K562 (cell line): ENCODE results near the gene SLC16A13. TPM values are rescaled to one million over a fixed set of nuclear protein-coding genes. Genes with fewer than 3 reads are reported as not detected.
"Not testable (repeated sequence)": the region's sequence is repeated elsewhere in the genome, so short reads cannot be mapped to it uniquely, and the experiment has no call there.

Experiments
- ATAC-seq: fragments of 200-7000 bp; cut with Tn5 transposase; 3 replicates; pipeline ENCODE4 v1.9.1; 2020; ENCODE audit warnings: moderate library complexity
- BruUV-seq: library from RNA; stranded (reverse); fragments of 400-500 nt; replicated peaks from 2 replicates; lab custom pipeline; 2021; lab: Mats Ljungman, UMichigan
- CTCF ChIA-PET: fragments of 300-600 bp; formaldehyde crosslinking; extraction: SDS; loops from one replicate; lab custom pipeline; 2021; ENCODE audit warnings: low intra/inter-chr PET ratio; lab: Yijun Ruan, JAX
- POLR2A ChIA-PET: fragments of 300-600, 350-650 bp; sonication (Branson Sonifier 250); formaldehyde crosslinking; extraction: SDS; loops from one replicate; lab custom pipeline; 2021; ENCODE audit warnings: antibody characterized with exemption, inconsistent platforms; lab: Yijun Ruan, JAX
- DNase-seq, 4 experiments: peaks; one replicate each; pipeline versions ENCODE4 v3.0.0 to v3.0.0-alpha.2; 2011 to 2018; ENCODE audit warnings: low spot score in 3 of 4, mixed read lengths in 3 of 4; ENCODE audit errors: extremely low read depth in 1 of 4
- FAIRE-seq: peaks from 2 replicates; lab custom pipeline; 2011; peaks lifted over from hg19 to GRCh38; lab: Jason Lieb, UNC
- H2AFZ ChIP-seq: 2 replicates; pipeline ENCODE4 v1.6.0; 2011; ENCODE audit warnings: low read depth, low read length, control low read depth, inconsistent platforms
- H3K27ac ChIP-seq: fragments of 200-600 bp; 3 replicates; pipeline ENCODE4 v1.8.0; 2011; ENCODE audit warnings: low read depth, mild to moderate bottlenecking, control low read depth, inconsistent platforms, low read length, moderate library complexity, mixed read lengths; ENCODE audit errors: extremely low read depth
- H3K27me3 ChIP-seq, 2 experiments: fragments of 300-600 bp in 1 of 2; 2 replicates in 1 of 2; 3 replicates in 1 of 2; pipeline versions ENCODE4 v1.6.0 to v1.8.0; 2011; ENCODE audit warnings: inconsistent platforms in 2 of 2, low read length in 2 of 2, mild to moderate bottlenecking in 1 of 2, mixed read lengths in 1 of 2, moderate library complexity in 1 of 2; ENCODE audit not compliant: control insufficient read depth in 2 of 2, insufficient read depth in 2 of 2
- H3K36me3 ChIP-seq: fragments of 300-600 bp; 3 replicates; pipeline ENCODE4 v1.8.0; 2011; ENCODE audit warnings: mild to moderate bottlenecking, low read length, inconsistent platforms; ENCODE audit not compliant: control insufficient read depth, insufficient read depth
- H3K4me1 ChIP-seq, 2 experiments: fragments of 200-600 bp in 1 of 2; replicated peaks in 1 of 2; 2 replicates in 1 of 2; 3 replicates in 1 of 2; pipeline versions ENCODE4 v1.5.1 to v1.8.0; 2011; ENCODE audit warnings: inconsistent platforms in 2 of 2, low read length in 2 of 2, mild to moderate bottlenecking in 1 of 2, mixed read lengths in 1 of 2, moderate library complexity in 1 of 2; ENCODE audit not compliant: control insufficient read depth in 2 of 2, insufficient read depth in 2 of 2
- H3K4me2 ChIP-seq: 2 replicates; pipeline ENCODE4 v1.6.1; 2011; ENCODE audit warnings: low read length, control low read depth, inconsistent platforms, mixed read lengths; ENCODE audit not compliant: insufficient read depth
- H3K4me3 ChIP-seq: fragments of 200-600 bp; sonication (generic), shearing (Covaris generic); 2 replicates; pipeline ENCODE4 v1.5.1; 2016; ENCODE audit warnings: control low read depth, inconsistent platforms
- H3K79me2 ChIP-seq: fragments of 200-600 bp; 3 replicates; pipeline ENCODE4 v1.8.0; 2011; ENCODE audit warnings: low read length, inconsistent platforms; ENCODE audit not compliant: control insufficient read depth, insufficient read depth
- H3K9ac ChIP-seq, 2 experiments: 2 replicates each; pipeline versions ENCODE4 v1.6.0 to v1.6.1; 2011; ENCODE audit warnings: low read depth in 2 of 2, low read length in 2 of 2, control low read depth in 1 of 2, inconsistent platforms in 1 of 2, mild to moderate bottlenecking in 1 of 2, mixed read lengths in 1 of 2; ENCODE audit not compliant: insufficient read depth in 1 of 2
- H3K9me1 ChIP-seq: one replicate; pipeline ENCODE4 v1.6.0; 2011; ENCODE audit warnings: inconsistent platforms, mild to moderate bottlenecking, low read length, moderate library complexity; ENCODE audit not compliant: control insufficient read depth, insufficient read depth
- H3K9me3 ChIP-seq: replicated peaks from 2 replicates; pipeline ENCODE4 v1.5.1; 2011; ENCODE audit warnings: low read depth, low read length, inconsistent platforms; ENCODE audit not compliant: control insufficient read depth, insufficient read depth
- H4K20me1 ChIP-seq: replicated peaks from 2 replicates; pipeline ENCODE4 v1.6.1; 2011; ENCODE audit warnings: low read length, inconsistent platforms, mixed read lengths; ENCODE audit not compliant: control insufficient read depth, insufficient read depth
- GATA2 ChIP-seq: sonication (generic); formaldehyde crosslinking; IDR thresholded peaks from 2 replicates; pipeline ENCODE4 v1.4.0; 2020; ENCODE audit warnings: mild to moderate bottlenecking, missing genetic modification reagents
- HMBOX1 ChIP-seq: sonication (generic); IDR thresholded peaks from 2 replicates; pipeline ENCODE4 v1.6.1; 2016
- JUND ChIP-seq, 2 experiments: IDR thresholded peaks; 2 replicates in 1 of 2; 3 replicates in 1 of 2; pipeline ENCODE4 v1.6.1; 2011; ENCODE audit warnings: borderline replicate concordance in 2 of 2, low read depth in 2 of 2, low read length in 2 of 2, improper control_type of control experiment in 1 of 2, missing biosample characterization in 1 of 2, missing genetic modification characterization in 1 of 2, missing genetic modification reagents in 1 of 2
- KHSRP ChIP-seq: fragments of 450-650 bp; IDR thresholded peaks from 2 replicates; pipeline ENCODE4 v1.6.1; 2017
- MAFG ChIP-seq: fragments of 450-650 bp; conservative IDR thresholded peaks from 2 replicates; pipeline ENCODE4 v1.6.1; 2016; ENCODE audit warnings: missing genetic modification characterization, missing compliant biosample characterization
- MEIS2 ChIP-seq: fragments of 450-650 bp; IDR thresholded peaks from 2 replicates; pipeline ENCODE4 v1.6.1; 2014; ENCODE audit warnings: mild to moderate bottlenecking; ENCODE audit not compliant: partially characterized antibody
- PHF21A ChIP-seq: fragments of 450-650 bp; IDR thresholded peaks from 2 replicates; pipeline ENCODE4 v1.6.1; 2017; ENCODE audit warnings: low read depth, borderline replicate concordance
- POLR2AphosphoS5 ChIP-seq: IDR thresholded peaks from 2 replicates; pipeline ENCODE4 v1.6.1; 2011; ENCODE audit warnings: mild to moderate bottlenecking, low read depth, low read length, moderate library complexity; ENCODE audit not compliant: control insufficient read depth, insufficient read depth
- RNF2 ChIP-seq: sonication (generic); IDR thresholded peaks from 2 replicates; pipeline ENCODE4 v1.6.1; 2016
- SMARCC2 ChIP-seq: fragments of 450-650 bp; IDR thresholded peaks from 2 replicates; pipeline ENCODE4 v1.6.1; 2017; ENCODE audit warnings: antibody characterized with exemption, moderate library complexity, mild to moderate bottlenecking, low read depth
- STAT6 ChIP-seq: sonication (generic); formaldehyde crosslinking; IDR thresholded peaks from 2 replicates; pipeline ENCODE4 v1.8.1; 2023; ENCODE audit warnings: mild to moderate bottlenecking, missing genetic modification reagents
- USF1 ChIP-seq: sonication (generic); formaldehyde crosslinking; IDR thresholded peaks from 2 replicates; pipeline ENCODE4 v1.9.0; 2022; ENCODE audit warnings: mild to moderate bottlenecking, missing genetic modification reagents
- ZNF175 ChIP-seq: fragments of 200-800 bp; sonication (Bioruptor generic); IDR thresholded peaks from 2 replicates; pipeline ENCODE4 v1.6.1; 2016; ENCODE audit warnings: low read depth, mild to moderate bottlenecking, missing genetic modification characterization, missing compliant biosample characterization
- ZNF449 ChIP-seq: fragments of 250-450 bp; sonication (Bioruptor Pico); IDR thresholded peaks from 2 replicates; pipeline ENCODE4 v1.8.0; 2022; ENCODE audit warnings: moderate library complexity, mild to moderate bottlenecking, inconsistent platforms
- WGBS: fragments of 100-300 bp; shearing (Covaris generic); methylation state at CpG from one replicate; pipeline ENCODE4 v1.1.6; 2016; ENCODE audit warnings: low coverage, mixed read lengths; ENCODE audit not compliant: insufficient coverage; ENCODE audit errors: missing lambda C conversion rate; 5-methylcytosine and 5-hydroxymethylcytosine counted together
- in situ Hi-C: fragments of 300-500 bp; cut with MboI; formaldehyde crosslinking; loops from 4 replicates; pipeline ENCODE4 v1.15.0; 2018; ENCODE audit warnings: inconsistent platforms, mixed read lengths
- intact Hi-C: fragments of 100-400 bp; cut with micrococcal nuclease; formaldehyde crosslinking; loops from 2 replicates; pipeline ENCODE4 v1.14.2; 2022
- polyA plus RNA-seq, 8 experiments: library from polyadenylated mRNA; depleted of rRNA in 4 of 8; stranded (reverse) in 5 of 8; unstranded in 3 of 8; fragments of >200 nt; fragmentation: Nextera tagmentation in 2 of 8; fragmentation: Illumina TruSeq in 1 of 8; extraction: Ambion mirVana in 2 of 8; extraction: Trizol in 1 of 8; gene quantifications; 2 replicates each; pipeline versions ENCODE4 v1.2.1 to v1.2.3, GENCODE V29; 2011 to 2014; ENCODE audit warnings: inconsistent platforms in 1 of 8, missing spikeins in 1 of 8
- total RNA-seq, 7 experiments: library from RNA; depleted of rRNA in 6 of 7; stranded (reverse); fragments of >200 nt in 6 of 7; fragmentation: Illumina TruSeq in 2 of 7; extraction: Trizol in 2 of 7; gene quantifications; 2 replicates each; pipeline versions ENCODE4 v1.2.1 to v1.2.3, GENCODE V29; 2011 to 2021; ENCODE audit warnings: low replicate concordance in 1 of 7

The SLC16A13 gene
- total and polyA plus RNA-seq, 9 of the 15 experiments (the other 6 are each of a cell fraction or from before 2014, with no cell fraction given): 0.04 to 5.6 (median 0.87) TPM

- TF ChIP-seq STAT6 (CRISPR knock-in tag): no peak
- no peak for TF ChIP-seq MAFG (tag)
- TF ChIP-seq PHF21A: no peak
- TF ChIP-seq ZNF175 (CRISPR knock-in tag): no peak
- no peak for TF ChIP-seq USF1 (CRISPR knock-in tag)
- TF ChIP-seq SMARCC2: no peak
These were observed 46.0 kb upstream of the SLC16A13 start (continued) for GRCh38 chr17:6989779-6990178.

- Histone ChIP-seq H3K36me3 (peaks cover 23% of the 10 kb centered on the region), H2AFZ (peak overlapping the region; percentile 78), H3K27ac (peak overlapping the region; percentile 91), H3K4me1 (peaks cover 30 to 38% of the 10 kb centered on the region in 2 experiments), H3K4me2 (peak overlapping the region; percentile 52; the same call in 1 of the 2 replicates), H3K9ac (peak overlapping the region in 1 of 2 experiments; percentile 70; a peak in 2 of 4 replicates)
- DNase-seq (peak; percentile 29 to 86 (median 48)), FAIRE-seq (peak; percentile 84), ATAC-seq (peak; percentile 79)
- H3K9me3 ChIP-seq; in situ Hi-C loops; H3K9me1 ChIP-seq; H3K4me3 ChIP-seq; intact Hi-C loops; H3K27me3 ChIP-seq; BruUV-seq; H4K20me1 ChIP-seq; H3K79me2 ChIP-seq; TF ChIP-seq JUND (tag; IDR thresholded peaks at IDR 0.05; ENCODE audit: borderline replicate concordance, low read depth, low read length): not testable (repeated sequence)
- 4% methylated on average over 4 of the region's 5 CpGs for WGBS
- ChIA-PET POLR2A (interaction anchor here (1.0 to 1.2 kb wide), 3 partner anchors 9 to 83 kb away, joined by 3 to 4 read pairs (median 3); no protein-coding TSS in a partner anchor), CTCF (interaction anchor here (0.9 kb wide), 1 partner anchor 83 kb away, joined by 3 read pairs; no protein-coding TSS in a partner anchor)
- TF ChIP-seq JUND (IDR thresholded peaks at IDR 0.05; ENCODE audit: borderline replicate concordance, low read depth, low read length) (peak; percentile 43; the same call in 1 of the 2 replicates), POLR2AphosphoS5 (peak; percentile 74), RNF2 (peak; percentile 30; the same call in 1 of the 2 replicates), HMBOX1 (peak; percentile 49), MEIS2 (peak; percentile 94), GATA2 (CRISPR knock-in tag) (peak; percentile 78), KHSRP (0 out of 2 replicates have a peak, but pooled peaks have one; percentile 50), ZNF449 (CRISPR knock-in tag) (0 out of 2 replicates have a peak, but pooled peaks have one; percentile 4)
These were observed 42.2 kb upstream of the SLC16A13 start for GRCh38 chr17:6993613-6994056.
